Activated CD8-positive, alpha-beta T cell treated with anti-CD3 and anti-CD28 coated beads for 36 hours (primary cell): ENCODE results near the gene CDH16. TPM values are rescaled to one million over a fixed set of nuclear protein-coding genes. Genes with fewer than 3 reads are reported as not detected.

Experiments used
- ATAC-seq: fragments of 200-7000 bp; cut with Tn5 transposase; one replicate; pipeline ENCODE4 v1.10.0; 2021; ENCODE audit warnings: mild to moderate bottlenecking, moderate library complexity
- CTCF ChIA-PET: fragments of 350-600 bp; sonication (Branson Sonifier 250); formaldehyde crosslinking; loops from one replicate; lab custom pipeline; 2021; ENCODE audit warnings: antibody characterized with exemption; lab: Charles Lee
- POLR2A ChIA-PET: fragments of 350-600 bp; sonication (Branson Sonifier 250); formaldehyde crosslinking; loops from one replicate; lab custom pipeline; 2021; ENCODE audit warnings: antibody characterized with exemption; lab: Charles Lee
- DNase-seq: peaks from one replicate; pipeline ENCODE4 v3.0.0-alpha.2; 2020
- H3K27ac Mint-ChIP-seq: one replicate; pipeline ENCODE4 v1.8.0; 2021; ENCODE audit warnings: mild to moderate bottlenecking, mixed read lengths
- H3K27me3 Mint-ChIP-seq: one replicate; pipeline ENCODE4 v1.8.0; 2021; ENCODE audit warnings: mixed read lengths
- H3K36me3 Mint-ChIP-seq: one replicate; pipeline ENCODE4 v1.8.0; 2021; ENCODE audit warnings: low read depth, mixed read lengths
- H3K4me1 Mint-ChIP-seq: one replicate; pipeline ENCODE4 v1.8.0; 2021; ENCODE audit warnings: low read depth, mixed read lengths
- H3K4me3 Mint-ChIP-seq: one replicate; pipeline ENCODE4 v1.8.0; 2021; ENCODE audit warnings: mild to moderate bottlenecking, moderate library complexity, mixed read lengths
- H3K9me3 Mint-ChIP-seq: one replicate; pipeline ENCODE4 v1.8.0; 2021; ENCODE audit warnings: mixed read lengths
- intact Hi-C: fragments of 100-400 bp; cut with micrococcal nuclease; formaldehyde crosslinking; loops from one replicate; pipeline ENCODE4 v1.10.0; 2022
- total RNA-seq, 2 experiments: library from RNA; stranded (reverse); gene quantifications; one replicate each; pipeline ENCODE4 v1.2.3, GENCODE V29; 2021
- TF ChIP-seq, protein P1 (sequence below): fragments of 200-600 bp; IDR thresholded peaks from one replicate; pipeline ENCODE4 v1.8.0; 2022; ENCODE audit warnings: antibody characterized with exemption, mild to moderate bottlenecking

Gene CDH16
- total RNA-seq, 2 experiments from 2014 or later, result not detected

DNA sequence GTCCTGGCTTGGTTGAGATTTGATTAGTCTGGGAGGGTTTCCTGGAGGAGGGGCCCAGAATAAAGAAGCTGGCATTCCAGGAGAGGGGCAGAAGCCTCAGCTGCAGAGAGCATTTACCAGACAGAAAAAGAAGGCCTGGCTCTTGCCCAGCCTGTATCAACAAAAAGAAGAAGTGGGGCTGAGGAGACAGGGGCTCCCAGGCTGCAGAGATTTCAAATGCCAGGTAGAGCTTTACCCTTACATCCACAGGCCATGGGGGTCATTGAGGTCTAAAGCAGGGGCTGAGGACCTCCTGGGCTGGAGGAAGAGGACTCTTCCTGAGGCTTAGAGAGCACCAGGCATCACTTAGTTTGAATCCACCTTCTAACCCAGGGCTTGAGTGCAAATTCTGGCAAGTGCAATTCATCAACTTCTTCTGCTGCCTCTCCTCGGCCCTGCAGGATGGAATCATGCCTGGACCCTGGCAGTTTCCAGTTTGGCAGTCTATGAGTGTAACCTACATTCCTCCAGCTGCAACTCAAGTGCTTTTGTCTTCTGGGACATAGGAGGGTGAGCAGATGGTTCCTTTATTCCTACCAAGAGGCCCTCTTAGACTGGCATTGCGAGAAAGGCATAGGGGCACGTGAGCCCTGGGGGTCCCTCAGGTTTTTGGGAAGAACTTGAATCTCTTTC, 59.2 kb downstream of the CDH16 start:
- POLR2A ChIA-PET, result interaction anchor here (0.8 kb wide), 1 partner anchor 28 kb away, joined by 3 read pairs; the partner anchor contains the start of gene NAE1
- no peaks in the 10 kb centered on the region for H3K4me1 Mint-ChIP-seq
- TF ChIP-seq, protein P1, sequence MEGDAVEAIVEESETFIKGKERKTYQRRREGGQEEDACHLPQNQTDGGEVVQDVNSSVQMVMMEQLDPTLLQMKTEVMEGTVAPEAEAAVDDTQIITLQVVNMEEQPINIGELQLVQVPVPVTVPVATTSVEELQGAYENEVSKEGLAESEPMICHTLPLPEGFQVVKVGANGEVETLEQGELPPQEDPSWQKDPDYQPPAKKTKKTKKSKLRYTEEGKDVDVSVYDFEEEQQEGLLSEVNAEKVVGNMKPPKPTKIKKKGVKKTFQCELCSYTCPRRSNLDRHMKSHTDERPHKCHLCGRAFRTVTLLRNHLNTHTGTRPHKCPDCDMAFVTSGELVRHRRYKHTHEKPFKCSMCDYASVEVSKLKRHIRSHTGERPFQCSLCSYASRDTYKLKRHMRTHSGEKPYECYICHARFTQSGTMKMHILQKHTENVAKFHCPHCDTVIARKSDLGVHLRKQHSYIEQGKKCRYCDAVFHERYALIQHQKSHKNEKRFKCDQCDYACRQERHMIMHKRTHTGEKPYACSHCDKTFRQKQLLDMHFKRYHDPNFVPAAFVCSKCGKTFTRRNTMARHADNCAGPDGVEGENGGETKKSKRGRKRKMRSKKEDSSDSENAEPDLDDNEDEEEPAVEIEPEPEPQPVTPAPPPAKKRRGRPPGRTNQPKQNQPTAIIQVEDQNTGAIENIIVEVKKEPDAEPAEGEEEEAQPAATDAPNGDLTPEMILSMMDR, result no peak
- H3K4me3 Mint-ChIP-seq, result no peak overlapping the region
- no peaks in the 10 kb centered on the region for H3K27me3 Mint-ChIP-seq
- no peak overlapping the region for H3K27ac Mint-ChIP-seq
- no peaks in the 10 kb centered on the region for H3K36me3 Mint-ChIP-seq
- ATAC-seq (no peak), DNase-seq (no peak)
- CTCF ChIA-PET, result interaction anchor here (1.1 to 12.6 kb wide), 2 partner anchors 14 to 33 kb away, joined by 4 to 214 read pairs; partner anchors contain the start of gene NAE1
- no peaks in the 10 kb centered on the region for H3K9me3 Mint-ChIP-seq
- intact Hi-C loops, result no loop called here

DNA sequence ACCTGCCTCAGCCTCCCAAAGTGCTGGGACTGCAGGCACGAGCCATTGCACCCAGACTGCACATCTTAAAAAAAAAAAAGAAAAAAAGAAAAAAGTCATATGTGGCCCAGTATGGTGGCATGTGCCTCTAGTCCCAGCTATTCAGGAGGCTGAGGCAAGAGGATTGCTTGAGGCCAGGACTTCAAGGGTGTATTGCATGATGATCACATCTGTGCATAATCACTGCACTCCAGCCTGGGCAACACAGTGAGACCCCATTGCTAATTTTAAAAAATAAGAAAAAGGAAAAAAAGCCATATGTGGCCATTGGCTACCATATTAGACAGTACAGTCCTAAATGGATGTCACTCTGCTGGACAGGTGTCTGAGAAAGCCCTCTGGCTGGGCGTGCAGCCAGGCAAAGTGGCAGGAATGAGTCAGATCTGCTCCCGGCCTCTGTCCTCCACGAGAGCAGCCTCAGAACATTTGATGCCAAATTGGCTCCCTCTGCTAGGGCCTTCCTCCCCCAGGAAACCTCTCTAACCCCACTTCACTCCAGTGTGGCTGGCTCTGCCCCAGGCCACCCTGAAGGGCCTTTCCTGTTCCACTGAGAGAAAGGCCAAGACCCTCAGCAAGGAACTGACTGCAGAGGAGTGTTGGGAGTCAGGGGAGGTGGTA, 59.8 kb downstream of the CDH16 start:
- no peaks in the 10 kb centered on the region for H3K9me3 Mint-ChIP-seq
- CTCF ChIA-PET, result interaction anchor here (6.2 to 12.6 kb wide), 3 partner anchors 9 to 32 kb away, joined by 40 to 214 read pairs (median 48); partner anchors contain the start of gene NAE1

More for the DNA sequence above, 59.8 kb downstream of the CDH16 start:
- intact Hi-C loops, result no loop called here
- H3K4me3 Mint-ChIP-seq, result no peak overlapping the region
- H3K36me3 Mint-ChIP-seq, result no peaks in the 10 kb centered on the region
- H3K27ac Mint-ChIP-seq, result no peak overlapping the region
- ATAC-seq, result no peak
- POLR2A ChIA-PET, result no interaction called here
- no peaks in the 10 kb centered on the region for H3K27me3 Mint-ChIP-seq
- no peak for DNase-seq
- H3K4me1 Mint-ChIP-seq, result no peaks in the 10 kb centered on the region
- TF ChIP-seq, protein P1, result no peak

Other genes starting within 250 kb of the CDH16 start
- gene CMTM4, start 222.1 kb downstream of the CDH16 start, total RNA-seq, result 1 to 10 TPM; 3.2 to 3.5 TPM
- gene DYNC1LI2, start 167.3 kb downstream of the CDH16 start, total RNA-seq, result 10 to 100 TPM; 35.0 to 39.5 TPM
- under 1 TPM in 1 of 2 experiments, not detected in 1; 0.14 TPM for gene TERB1, start 117.3 kb downstream of the CDH16 start, total RNA-seq
- gene NAE1, start 87.9 kb downstream of the CDH16 start, total RNA-seq, result 100 to 1,000 TPM; 115 to 123 TPM
- under 1 TPM in 1 of 2 experiments, not detected in 1; 0.27 TPM for gene CA7, start 74.5 kb downstream of the CDH16 start, total RNA-seq
- 10 to 100 TPM; 31.2 to 38.1 TPM for gene PDP2, start 38.4 kb downstream of the CDH16 start, total RNA-seq
- 1 to 10 TPM in 1 of 2 experiments, under 1 TPM in 1; 0.61 to 1.1 TPM for gene RRAD, start 6.7 kb upstream of the CDH16 start, total RNA-seq
- gene CIAO2B, start 15.5 kb upstream of the CDH16 start, total RNA-seq, result 100 to 1,000 TPM; 150 to 162 TPM
- 10 to 100 TPM; 24.7 to 24.9 TPM for gene CES2, start 16.6 kb upstream of the CDH16 start, total RNA-seq
- 1 to 10 TPM; 2.1 to 2.9 TPM for gene CES3, start 42.4 kb upstream of the CDH16 start, total RNA-seq
- gene CES4A, start 69.7 kb upstream of the CDH16 start, total RNA-seq, result 1 to 10 TPM; 4.5 to 5.9 TPM
- gene CBFB, start 110.3 kb upstream of the CDH16 start, total RNA-seq, result 100 to 1,000 TPM; 111 to 114 TPM
- gene PHAF1, start 191.1 kb upstream of the CDH16 start, total RNA-seq, result 10 to 100 TPM; 11.3 to 14.0 TPM
- gene B3GNT9, start 232.1 kb upstream of the CDH16 start, total RNA-seq, result 1 to 10 TPM; 2.1 to 2.5 TPM
- gene TRADD, start 241.0 kb upstream of the CDH16 start, total RNA-seq, result 10 to 100 TPM; 28.4 to 31.2 TPM
- gene FBXL8, start 241.1 kb upstream of the CDH16 start, total RNA-seq, result 10 to 100 TPM; 27.1 to 28.6 TPM
- gene HSF4, start 245.9 kb upstream of the CDH16 start, total RNA-seq, result 10 to 100 TPM; 56.0 to 73.3 TPM